HFF-Myc (cell line): ENCODE data around the gene CYCS.

ENCODE experiments used
- DNase-seq: peaks from one replicate; pipeline ENCODE4 v3.0.0-alpha.2; 2011; ENCODE audit warnings: low read depth; ENCODE audit errors: extremely low read depth
- H3K4me3 ChIP-seq: replicated peaks from 2 replicates; pipeline ENCODE4 v1.5.1; 2011; ENCODE audit warnings: low read depth, mild to moderate bottlenecking, control low read depth, low read length
- CTCF ChIP-seq: IDR thresholded peaks from 2 replicates; pipeline ENCODE4 v1.5.1; 2012; ENCODE audit warnings: mild to moderate bottlenecking, low read depth, low read length, control low read depth; ENCODE audit errors: missing control alignments

The CYCS gene

GRCh38 chr7:25077096-25077495, 48.0 kb downstream of the CYCS start:
- TF ChIP-seq CTCF, result no peak
- no peak for DNase-seq
- no peak overlapping the region for H3K4me3 ChIP-seq

DNA sequence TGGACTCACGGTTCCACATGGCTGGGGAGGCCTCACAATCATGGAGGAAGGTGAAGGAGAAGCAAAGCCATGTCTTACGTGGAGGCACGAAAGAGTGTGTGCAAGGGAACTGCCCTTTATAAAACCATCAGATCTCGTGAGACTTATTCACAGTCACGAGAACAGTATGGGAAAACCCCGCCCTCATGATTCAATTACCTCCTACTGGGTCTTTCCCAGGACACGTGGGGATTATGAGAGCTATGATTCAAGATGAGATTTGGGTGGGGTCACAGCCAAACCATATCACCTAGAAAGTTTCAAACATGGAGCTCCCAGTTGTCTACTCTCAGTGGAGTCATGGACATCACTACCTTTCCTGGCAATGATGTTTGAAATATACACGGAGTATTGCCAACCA, 49.6 kb downstream of the CYCS start:
- no peak for TF ChIP-seq CTCF

GRCh38 chr7:25073451-25073850, 51.6 kb downstream of the CYCS start:
- DNase-seq, result no peak
- TF ChIP-seq CTCF, result no peak
- no peak overlapping the region for H3K4me3 ChIP-seq

More for the DNA sequence above, 49.6 kb downstream of the CYCS start:
- no peak overlapping the region for H3K4me3 ChIP-seq
- DNase-seq, result no peak
